ENCODE results near the gene RRAS2.
"Not testable (repeated sequence)": the region's sequence is repeated elsewhere in the genome, so short reads cannot be mapped to it uniquely, and the experiment has no call there.

The RRAS2 gene

GRCh38 chr11:14306481-14306880 lies 52.5 kb downstream of the RRAS2 start:
- DNase-seq (ENCODE audit: low read depth): no peak

- no peak for DNase-seq (ENCODE audit: low read depth)
These were observed 53.3 kb downstream of the RRAS2 start for GRCh38 chr11:14305649-14306048.

DNA sequence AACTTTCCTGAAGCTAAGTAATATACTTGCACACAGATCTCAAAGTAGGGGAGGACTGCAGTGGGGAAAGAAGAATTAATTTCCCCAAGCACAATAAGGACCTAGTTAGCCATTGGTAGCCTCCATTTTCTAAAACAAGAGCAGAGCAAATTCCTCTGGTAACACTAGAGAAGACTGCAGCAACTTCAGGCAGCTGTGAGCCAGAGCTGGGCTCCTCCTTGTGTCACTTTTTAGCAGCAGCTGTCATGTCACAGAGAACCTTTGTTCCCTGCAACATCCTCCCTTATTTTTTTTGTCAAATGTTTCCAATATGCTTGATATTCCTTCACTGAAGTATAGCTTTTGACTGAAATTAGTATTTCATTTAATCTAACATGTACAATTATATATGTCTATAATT lies 54.4 kb downstream of the RRAS2 start:
- no peak for DNase-seq (ENCODE audit: low read depth)

GRCh38 chr11:14300661-14301304 lies 58.2 kb downstream of the RRAS2 start:
- DNase-seq (ENCODE audit: low read depth): no peak

GRCh38 chr11:14299921-14300320 lies 59.1 kb downstream of the RRAS2 start:
- DNase-seq (ENCODE audit: low read depth): no peak

GRCh38 chr11:14290422-14290821 lies 68.6 kb downstream of the RRAS2 start:
- no peak for DNase-seq (ENCODE audit: low read depth)

DNA sequence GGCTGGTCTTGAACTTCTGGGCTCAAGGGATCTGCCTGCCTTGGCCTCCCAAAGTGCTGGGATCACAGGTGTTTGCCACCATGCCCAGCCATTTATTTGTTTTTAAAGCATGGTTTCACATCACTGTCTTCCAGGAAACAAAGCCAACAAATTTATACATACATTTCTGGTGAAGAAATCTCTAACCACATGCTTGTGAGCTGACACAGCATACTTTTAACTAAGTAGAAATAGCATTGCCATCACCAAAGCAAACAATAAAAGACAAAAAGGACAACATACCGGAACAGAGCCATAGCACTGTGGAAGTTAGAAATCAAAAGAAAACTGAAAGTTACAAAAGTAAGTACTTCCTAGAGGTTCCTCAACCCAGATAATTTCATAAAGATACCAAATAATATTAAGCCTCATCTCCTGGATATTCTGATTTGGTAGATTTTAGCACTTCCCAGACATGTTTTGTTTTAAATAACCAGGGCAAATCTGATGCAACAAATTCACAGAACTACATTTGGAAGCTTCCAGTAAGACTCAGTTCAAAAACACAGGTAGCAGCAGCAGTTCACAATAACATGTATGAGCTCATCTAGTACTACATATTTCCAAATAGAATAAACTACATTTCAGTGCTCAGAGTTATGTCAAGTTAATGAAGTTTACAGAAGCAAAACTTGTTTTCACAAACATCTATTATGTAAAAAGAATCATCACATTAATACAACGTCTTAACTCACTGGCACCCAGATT lies 70.6 kb downstream of the RRAS2 start:
- DNase-seq (ENCODE audit: low read depth): peak; percentile 74

GRCh38 chr11:14278869-14279268 lies 80.1 kb downstream of the RRAS2 start:
- DNase-seq (ENCODE audit: low read depth): not testable (repeated sequence)

GRCh38 chr11:14275076-14275475 lies 83.9 kb downstream of the RRAS2 start:
- no peak for DNase-seq (ENCODE audit: low read depth)

DNA sequence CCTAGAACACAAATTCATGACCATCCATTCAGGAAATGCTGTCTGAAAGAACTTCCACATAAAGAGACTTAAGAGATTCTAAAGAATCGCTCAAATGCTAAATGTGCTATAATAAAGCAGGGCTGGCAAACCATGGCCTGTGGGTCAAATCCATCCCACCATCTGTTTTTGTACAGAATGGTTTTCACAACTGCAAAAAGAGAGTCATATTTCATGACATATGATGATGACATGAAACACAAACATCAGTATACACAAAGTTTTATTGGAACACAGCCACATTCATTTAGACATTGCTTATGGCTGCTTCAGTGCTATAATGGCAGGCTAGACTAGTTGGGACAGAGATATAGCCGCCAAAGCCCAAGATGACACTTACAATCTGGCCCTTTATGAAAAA lies 85.1 kb downstream of the RRAS2 start:
- DNase-seq (ENCODE audit: low read depth): no peak

GRCh38 chr11:14270690-14271542 lies 88.1 kb downstream of the RRAS2 start:
- DNase-seq (ENCODE audit: low read depth): no peak

- DNase-seq (ENCODE audit: low read depth): no peak
These were observed 89.0 kb downstream of the RRAS2 start for GRCh38 chr11:14269692-14270573.

DNA sequence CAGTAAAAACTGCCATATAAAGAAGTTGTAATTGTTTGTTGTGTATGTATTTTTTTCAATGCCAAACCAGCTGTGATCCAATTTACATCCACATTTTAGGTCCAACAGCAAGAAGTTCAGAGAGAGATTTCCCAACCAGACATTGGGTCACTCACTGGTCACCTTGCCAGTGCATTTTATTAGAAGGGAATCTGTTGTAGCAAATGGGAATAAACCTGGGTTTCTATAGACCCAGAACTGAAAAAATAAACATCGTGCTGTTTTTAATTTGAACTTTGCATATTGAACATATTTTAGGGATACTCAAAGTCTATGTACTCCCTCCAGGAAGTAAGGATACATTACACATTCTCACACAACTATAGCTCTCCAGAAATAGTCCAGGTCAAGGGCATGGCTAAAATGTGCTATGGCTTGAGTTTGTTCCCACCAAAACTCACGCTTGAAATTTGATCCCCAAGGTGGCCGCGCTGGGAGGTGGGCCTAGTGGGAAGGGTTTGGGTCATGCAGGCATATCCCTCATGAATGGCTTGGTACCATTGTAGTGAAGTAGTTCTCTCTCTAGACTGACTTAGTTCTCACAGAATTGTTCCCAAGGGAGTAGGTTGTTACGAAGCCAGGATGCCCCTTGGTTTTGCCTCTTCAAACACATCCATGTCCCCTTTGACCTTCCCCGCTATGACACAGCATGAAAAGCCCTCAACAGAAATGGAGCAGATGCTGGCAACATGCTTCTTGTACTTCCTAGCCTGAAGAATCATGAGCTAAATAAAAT lies 90.9 kb downstream of the RRAS2 start:
- no peak for DNase-seq (ENCODE audit: low read depth)

DNA sequence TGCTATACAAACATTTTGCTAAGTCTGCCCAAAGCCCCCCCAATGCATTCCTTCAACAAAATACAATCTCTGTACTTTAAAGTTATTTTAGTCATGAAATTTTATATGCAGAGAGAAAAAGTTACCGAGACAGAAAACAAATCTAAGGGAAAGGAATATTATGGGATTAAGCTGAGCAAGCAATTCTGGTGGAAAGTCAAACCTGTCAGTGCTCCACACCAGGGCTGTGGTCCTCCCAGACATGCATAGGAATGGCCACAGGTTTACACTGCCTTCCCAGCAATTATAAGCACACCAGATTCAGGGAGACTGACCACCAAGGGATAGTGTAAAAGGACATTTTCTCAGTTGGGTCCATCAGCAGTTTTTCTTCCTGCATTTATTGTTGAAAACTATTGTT lies 92.4 kb downstream of the RRAS2 start:
- DNase-seq (ENCODE audit: low read depth): no peak

DNA sequence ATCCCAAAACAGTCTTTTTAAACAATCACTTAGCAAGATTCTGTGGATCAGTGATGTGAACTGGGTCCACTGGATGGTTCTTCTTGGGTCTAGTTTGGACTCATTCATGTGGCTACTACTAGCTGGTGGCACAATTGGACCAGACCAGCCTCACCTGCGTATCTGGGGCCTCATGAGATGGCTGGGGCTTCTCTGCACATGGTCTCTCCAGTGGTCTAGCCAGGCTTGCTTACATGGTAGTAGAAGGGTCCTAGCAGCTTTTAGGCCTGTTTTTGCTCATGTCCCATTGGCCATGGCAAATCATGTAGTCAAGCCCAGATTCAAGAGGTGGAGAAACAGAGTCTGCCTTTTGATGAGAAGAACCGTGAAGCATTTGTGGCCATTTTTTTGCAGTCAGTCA lies 94.0 kb downstream of the RRAS2 start:
- DNase-seq (ENCODE audit: low read depth): no peak

- no peak for DNase-seq (ENCODE audit: low read depth)
These were observed 96.6 kb downstream of the RRAS2 start for GRCh38 chr11:14262271-14262846.

DNA sequence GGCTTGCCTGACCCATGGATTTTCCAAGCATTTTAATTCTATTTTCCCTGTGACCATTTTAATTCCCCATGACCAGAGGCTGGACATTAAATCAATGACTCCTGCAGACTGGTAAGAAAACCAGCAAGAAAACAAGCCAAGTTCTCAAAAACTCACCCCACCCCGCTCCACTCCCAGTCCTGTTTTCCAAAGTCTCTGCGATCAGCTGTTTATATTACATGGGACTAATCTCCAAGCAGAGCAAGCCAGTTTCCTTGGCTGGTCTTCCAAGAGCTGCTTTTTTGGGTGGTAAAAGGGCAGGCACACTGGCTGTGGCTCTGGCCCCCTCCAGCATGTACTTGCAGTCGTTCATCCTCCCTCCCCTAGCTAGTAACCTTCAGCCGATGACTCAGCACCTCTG lies 97.9 kb downstream of the RRAS2 start:
- no peak for DNase-seq (ENCODE audit: low read depth)

- DNase-seq (ENCODE audit: low read depth): no peak
These were observed 99.1 kb downstream of the RRAS2 start for GRCh38 chr11:14259878-14260277.

- DNase-seq (ENCODE audit: low read depth): no peak
These were observed 99.7 kb downstream of the RRAS2 start for GRCh38 chr11:14259186-14259784.

GRCh38 chr11:14258221-14258935 lies 100.6 kb downstream of the RRAS2 start:
- DNase-seq (ENCODE audit: low read depth): no peak
